ENCODE results near the gene ZNF436.

DNA sequence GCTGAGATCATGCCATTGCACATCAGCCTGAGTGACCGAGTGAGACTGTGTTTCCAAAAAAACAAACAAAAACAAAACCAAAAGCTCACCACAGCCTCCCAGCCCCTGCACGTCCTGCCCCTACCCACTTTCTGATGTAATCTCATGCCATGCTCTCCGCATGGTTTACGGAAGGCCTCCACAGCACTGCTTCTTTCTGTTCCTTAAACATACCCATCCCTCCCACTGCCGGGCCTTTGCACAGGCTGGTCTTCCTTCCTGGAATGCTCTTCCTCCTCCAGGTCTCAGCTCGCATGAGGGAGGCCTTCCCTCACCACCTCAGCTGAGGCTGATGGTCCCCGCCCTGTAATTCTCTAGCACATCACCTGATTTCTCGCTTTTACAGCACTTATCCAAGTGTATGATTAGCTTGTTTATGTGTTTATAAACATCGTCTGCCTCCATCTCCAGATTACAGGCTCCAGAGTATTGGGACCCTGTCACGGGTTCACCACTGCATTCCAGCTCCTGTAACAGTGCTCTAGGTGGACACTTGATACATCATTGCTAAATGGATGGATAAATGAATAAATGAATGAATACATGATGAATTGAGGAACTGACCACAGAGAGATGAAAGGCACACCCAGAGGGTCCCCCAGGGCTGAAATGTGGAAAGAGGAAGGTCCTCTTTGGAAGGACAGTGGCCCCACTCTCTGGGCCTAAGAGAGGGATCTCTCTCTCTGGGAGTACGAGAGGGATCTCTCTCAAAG is 32.8 kb upstream of the ZNF436 start:
- TF ChIP-seq RXRA (IDR thresholded peaks at IDR 0.05; ENCODE audit: borderline replicate concordance, low read depth), result no peak
- no peak for TF ChIP-seq GATA2 (CRISPR knock-in tag; IDR thresholded peaks at IDR 0.05)
- no peak for TF ChIP-seq CTCF (IDR thresholded peaks at IDR 0.05)
- TF ChIP-seq, protein P1, sequence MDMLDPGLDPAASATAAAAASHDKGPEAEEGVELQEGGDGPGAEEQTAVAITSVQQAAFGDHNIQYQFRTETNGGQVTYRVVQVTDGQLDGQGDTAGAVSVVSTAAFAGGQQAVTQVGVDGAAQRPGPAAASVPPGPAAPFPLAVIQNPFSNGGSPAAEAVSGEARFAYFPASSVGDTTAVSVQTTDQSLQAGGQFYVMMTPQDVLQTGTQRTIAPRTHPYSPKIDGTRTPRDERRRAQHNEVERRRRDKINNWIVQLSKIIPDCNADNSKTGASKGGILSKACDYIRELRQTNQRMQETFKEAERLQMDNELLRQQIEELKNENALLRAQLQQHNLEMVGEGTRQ (IDR thresholded peaks at IDR 0.05; ENCODE audit: borderline replicate concordance, low read depth, low read length), result no peak
- no peak for TF ChIP-seq POLR2AphosphoS5 (IDR thresholded peaks at IDR 0.05; ENCODE audit: low read depth, low read length)
- TF ChIP-seq REST (IDR thresholded peaks at IDR 0.05; ENCODE audit: low read depth, low read length), result no peak

Measured in SK-N-SH (cell line).